ENCODE measurements around the gene GAS7. TPM values are rescaled to one million over a fixed set of nuclear protein-coding genes. Genes with fewer than 3 reads are reported as not detected.

GAS7 gene
- total RNA-seq, 1 experiment from 2014 or later = 6.0 TPM

DNA sequence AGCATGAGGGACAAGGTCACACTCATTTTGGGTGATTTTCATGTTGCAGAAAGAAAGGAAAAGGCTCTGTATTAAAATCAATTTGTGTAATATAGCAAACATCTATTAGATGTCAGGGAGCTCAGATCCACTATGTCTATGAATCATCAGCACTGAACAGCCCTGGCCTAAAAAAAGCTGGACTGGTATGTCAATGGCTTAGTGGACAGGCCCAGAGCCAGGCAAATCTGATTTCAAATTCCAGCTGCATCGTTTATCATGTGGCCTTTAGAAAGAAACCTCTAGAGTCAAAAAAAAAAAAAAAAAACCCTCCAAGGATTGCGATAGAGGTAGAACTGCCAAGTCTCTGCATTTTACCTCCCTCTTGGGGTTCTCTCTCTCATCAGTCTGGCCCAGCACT lies 5.4 kb downstream of the GAS7 start:
- Histone ChIP-seq H2BK12ac (ENCODE audit: insufficient read length, low read depth, low read length) (no peak overlapping the region), H3K18ac (ENCODE audit: insufficient read length, low read depth, low read length) (no peak overlapping the region), H4K8ac (replicated peaks; ENCODE audit: insufficient read length, low read depth, low read length) (no peak overlapping the region), H3K23ac (ENCODE audit: insufficient read length, low read depth, low read length) (no peak overlapping the region), H4K20me1 (ENCODE audit: control insufficient read depth, insufficient read depth, insufficient read length) (no peaks in the 10 kb centered on the region), H4K91ac (ENCODE audit: insufficient read length, low read depth, low read length) (no peak overlapping the region), H2BK5ac (ENCODE audit: insufficient read length, low read length) (no peak overlapping the region), H3K14ac (ENCODE audit: insufficient read depth, low read length) (no peak overlapping the region), H3K56ac (ENCODE audit: insufficient read length, low read depth, low read length) (no peak overlapping the region), H2BK15ac (ENCODE audit: low read depth, low read length) (no peak overlapping the region), H2AFZ (ENCODE audit: low read length) (no peak overlapping the region), H3K79me1 (ENCODE audit: insufficient read depth, low read depth, low read length, poor library complexity, severe bottlenecking) (no peaks in the 10 kb centered on the region), H3K4me1 (ENCODE audit: insufficient read depth, low read length) (0 out of 2 replicates have a peak, but pooled peaks cover 2% of the 10 kb centered on the region), H3K9ac (ENCODE audit: extremely low read depth, insufficient read length, low read length) (no peak overlapping the region), H2BK20ac (ENCODE audit: low read depth, low read length, poor library complexity, severe bottlenecking) (no peak overlapping the region), H3K27ac (ENCODE audit: insufficient read length, low read depth, low read length) (no peak overlapping the region), H3K4me2 (ENCODE audit: insufficient read depth, insufficient read length, low read length) (no peak overlapping the region), H3K27me3 (ENCODE audit: insufficient read depth, low read length) (peaks cover 7% of the 10 kb centered on the region; the same call in 1 of the 2 replicates), H3K23me2 (ENCODE audit: insufficient read length, low read depth, low read length, poor library complexity, severe bottlenecking) (peaks cover 4% of the 10 kb centered on the region), H4K5ac (ENCODE audit: insufficient read length, low read depth, low read length) (no peak overlapping the region), H2BK120ac (ENCODE audit: low read depth, low read length, poor library complexity, severe bottlenecking) (no peak overlapping the region), H2AK5ac (ENCODE audit: insufficient read length, low read length) (no peak overlapping the region), H3K4ac (ENCODE audit: low read depth, low read length) (no peak overlapping the region), H3K9me3 (ENCODE audit: control insufficient read depth, low read depth, low read length) (no peaks in the 10 kb centered on the region), H3K79me2 (ENCODE audit: insufficient read depth, low read length) (no peaks in the 10 kb centered on the region), H3T11ph (ENCODE audit: low read length) (no peak overlapping the region)
- TF ChIP-seq, protein P1, sequence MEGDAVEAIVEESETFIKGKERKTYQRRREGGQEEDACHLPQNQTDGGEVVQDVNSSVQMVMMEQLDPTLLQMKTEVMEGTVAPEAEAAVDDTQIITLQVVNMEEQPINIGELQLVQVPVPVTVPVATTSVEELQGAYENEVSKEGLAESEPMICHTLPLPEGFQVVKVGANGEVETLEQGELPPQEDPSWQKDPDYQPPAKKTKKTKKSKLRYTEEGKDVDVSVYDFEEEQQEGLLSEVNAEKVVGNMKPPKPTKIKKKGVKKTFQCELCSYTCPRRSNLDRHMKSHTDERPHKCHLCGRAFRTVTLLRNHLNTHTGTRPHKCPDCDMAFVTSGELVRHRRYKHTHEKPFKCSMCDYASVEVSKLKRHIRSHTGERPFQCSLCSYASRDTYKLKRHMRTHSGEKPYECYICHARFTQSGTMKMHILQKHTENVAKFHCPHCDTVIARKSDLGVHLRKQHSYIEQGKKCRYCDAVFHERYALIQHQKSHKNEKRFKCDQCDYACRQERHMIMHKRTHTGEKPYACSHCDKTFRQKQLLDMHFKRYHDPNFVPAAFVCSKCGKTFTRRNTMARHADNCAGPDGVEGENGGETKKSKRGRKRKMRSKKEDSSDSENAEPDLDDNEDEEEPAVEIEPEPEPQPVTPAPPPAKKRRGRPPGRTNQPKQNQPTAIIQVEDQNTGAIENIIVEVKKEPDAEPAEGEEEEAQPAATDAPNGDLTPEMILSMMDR (conservative IDR thresholded peaks at IDR 0.05) = no peak
- no peak for DNase-seq
- peaks cover 7 to 9% of the 10 kb centered on the region in 2 experiments for H3K4me1 Mint-ChIP-seq
- peaks cover 41% of the 10 kb centered on the region for H3K27me3 Mint-ChIP-seq (ENCODE audit: low read depth)
- H3K4me3 Mint-ChIP-seq = no peak overlapping the region
- WGBS (ENCODE audit: extremely low coverage, insufficient read length, low lambda C conversion rate) = no CpG with 5 or more reads among the region's 2 CpGs
- peaks cover 20 to 25% of the 10 kb centered on the region in 2 experiments for H3K9me3 Mint-ChIP-seq
- H3K36me3 Mint-ChIP-seq (ENCODE audit: insufficient read depth in 1 of 3, low read depth in 3 of 3) = peaks cover 15 to 23% (median 18%) of the 10 kb centered on the region in 3 experiments
- H3K27ac Mint-ChIP-seq = no peak overlapping the region
